Measurements from ENCODE around the gene SLC66A2.

GRCh38 chr18:79903071-79903635, 48.3 kb downstream of the SLC66A2 start:
- no peak for TF ChIP-seq CTCF (IDR thresholded peaks at IDR 0.05)
- no peak for TF ChIP-seq POLR2A (IDR thresholded peaks at IDR 0.05)
- no peak for TF ChIP-seq POLR2AphosphoS5 (IDR thresholded peaks at IDR 0.05)

All from transverse colon (tissue), 4 donors.